Measurements from ENCODE around the gene EEF1AKMT3. TPM values are rescaled to one million over a fixed set of nuclear protein-coding genes. Genes with fewer than 3 reads are reported as not detected.
A peak's percentile ranks its signal among the peaks of the same experiment; 100 is the strongest.

Gene EEF1AKMT3
- total and polyA plus RNA-seq, 9 of the 15 experiments (the other 6 are each of a cell fraction or from before 2014, with no cell fraction given): 4.1 to 17.2 (median 7.9) TPM

GRCh38 chr12:57756406-57757341 is 15.7 kb upstream of the EEF1AKMT3 start (continued):
- TF ChIP-seq, protein P1, sequence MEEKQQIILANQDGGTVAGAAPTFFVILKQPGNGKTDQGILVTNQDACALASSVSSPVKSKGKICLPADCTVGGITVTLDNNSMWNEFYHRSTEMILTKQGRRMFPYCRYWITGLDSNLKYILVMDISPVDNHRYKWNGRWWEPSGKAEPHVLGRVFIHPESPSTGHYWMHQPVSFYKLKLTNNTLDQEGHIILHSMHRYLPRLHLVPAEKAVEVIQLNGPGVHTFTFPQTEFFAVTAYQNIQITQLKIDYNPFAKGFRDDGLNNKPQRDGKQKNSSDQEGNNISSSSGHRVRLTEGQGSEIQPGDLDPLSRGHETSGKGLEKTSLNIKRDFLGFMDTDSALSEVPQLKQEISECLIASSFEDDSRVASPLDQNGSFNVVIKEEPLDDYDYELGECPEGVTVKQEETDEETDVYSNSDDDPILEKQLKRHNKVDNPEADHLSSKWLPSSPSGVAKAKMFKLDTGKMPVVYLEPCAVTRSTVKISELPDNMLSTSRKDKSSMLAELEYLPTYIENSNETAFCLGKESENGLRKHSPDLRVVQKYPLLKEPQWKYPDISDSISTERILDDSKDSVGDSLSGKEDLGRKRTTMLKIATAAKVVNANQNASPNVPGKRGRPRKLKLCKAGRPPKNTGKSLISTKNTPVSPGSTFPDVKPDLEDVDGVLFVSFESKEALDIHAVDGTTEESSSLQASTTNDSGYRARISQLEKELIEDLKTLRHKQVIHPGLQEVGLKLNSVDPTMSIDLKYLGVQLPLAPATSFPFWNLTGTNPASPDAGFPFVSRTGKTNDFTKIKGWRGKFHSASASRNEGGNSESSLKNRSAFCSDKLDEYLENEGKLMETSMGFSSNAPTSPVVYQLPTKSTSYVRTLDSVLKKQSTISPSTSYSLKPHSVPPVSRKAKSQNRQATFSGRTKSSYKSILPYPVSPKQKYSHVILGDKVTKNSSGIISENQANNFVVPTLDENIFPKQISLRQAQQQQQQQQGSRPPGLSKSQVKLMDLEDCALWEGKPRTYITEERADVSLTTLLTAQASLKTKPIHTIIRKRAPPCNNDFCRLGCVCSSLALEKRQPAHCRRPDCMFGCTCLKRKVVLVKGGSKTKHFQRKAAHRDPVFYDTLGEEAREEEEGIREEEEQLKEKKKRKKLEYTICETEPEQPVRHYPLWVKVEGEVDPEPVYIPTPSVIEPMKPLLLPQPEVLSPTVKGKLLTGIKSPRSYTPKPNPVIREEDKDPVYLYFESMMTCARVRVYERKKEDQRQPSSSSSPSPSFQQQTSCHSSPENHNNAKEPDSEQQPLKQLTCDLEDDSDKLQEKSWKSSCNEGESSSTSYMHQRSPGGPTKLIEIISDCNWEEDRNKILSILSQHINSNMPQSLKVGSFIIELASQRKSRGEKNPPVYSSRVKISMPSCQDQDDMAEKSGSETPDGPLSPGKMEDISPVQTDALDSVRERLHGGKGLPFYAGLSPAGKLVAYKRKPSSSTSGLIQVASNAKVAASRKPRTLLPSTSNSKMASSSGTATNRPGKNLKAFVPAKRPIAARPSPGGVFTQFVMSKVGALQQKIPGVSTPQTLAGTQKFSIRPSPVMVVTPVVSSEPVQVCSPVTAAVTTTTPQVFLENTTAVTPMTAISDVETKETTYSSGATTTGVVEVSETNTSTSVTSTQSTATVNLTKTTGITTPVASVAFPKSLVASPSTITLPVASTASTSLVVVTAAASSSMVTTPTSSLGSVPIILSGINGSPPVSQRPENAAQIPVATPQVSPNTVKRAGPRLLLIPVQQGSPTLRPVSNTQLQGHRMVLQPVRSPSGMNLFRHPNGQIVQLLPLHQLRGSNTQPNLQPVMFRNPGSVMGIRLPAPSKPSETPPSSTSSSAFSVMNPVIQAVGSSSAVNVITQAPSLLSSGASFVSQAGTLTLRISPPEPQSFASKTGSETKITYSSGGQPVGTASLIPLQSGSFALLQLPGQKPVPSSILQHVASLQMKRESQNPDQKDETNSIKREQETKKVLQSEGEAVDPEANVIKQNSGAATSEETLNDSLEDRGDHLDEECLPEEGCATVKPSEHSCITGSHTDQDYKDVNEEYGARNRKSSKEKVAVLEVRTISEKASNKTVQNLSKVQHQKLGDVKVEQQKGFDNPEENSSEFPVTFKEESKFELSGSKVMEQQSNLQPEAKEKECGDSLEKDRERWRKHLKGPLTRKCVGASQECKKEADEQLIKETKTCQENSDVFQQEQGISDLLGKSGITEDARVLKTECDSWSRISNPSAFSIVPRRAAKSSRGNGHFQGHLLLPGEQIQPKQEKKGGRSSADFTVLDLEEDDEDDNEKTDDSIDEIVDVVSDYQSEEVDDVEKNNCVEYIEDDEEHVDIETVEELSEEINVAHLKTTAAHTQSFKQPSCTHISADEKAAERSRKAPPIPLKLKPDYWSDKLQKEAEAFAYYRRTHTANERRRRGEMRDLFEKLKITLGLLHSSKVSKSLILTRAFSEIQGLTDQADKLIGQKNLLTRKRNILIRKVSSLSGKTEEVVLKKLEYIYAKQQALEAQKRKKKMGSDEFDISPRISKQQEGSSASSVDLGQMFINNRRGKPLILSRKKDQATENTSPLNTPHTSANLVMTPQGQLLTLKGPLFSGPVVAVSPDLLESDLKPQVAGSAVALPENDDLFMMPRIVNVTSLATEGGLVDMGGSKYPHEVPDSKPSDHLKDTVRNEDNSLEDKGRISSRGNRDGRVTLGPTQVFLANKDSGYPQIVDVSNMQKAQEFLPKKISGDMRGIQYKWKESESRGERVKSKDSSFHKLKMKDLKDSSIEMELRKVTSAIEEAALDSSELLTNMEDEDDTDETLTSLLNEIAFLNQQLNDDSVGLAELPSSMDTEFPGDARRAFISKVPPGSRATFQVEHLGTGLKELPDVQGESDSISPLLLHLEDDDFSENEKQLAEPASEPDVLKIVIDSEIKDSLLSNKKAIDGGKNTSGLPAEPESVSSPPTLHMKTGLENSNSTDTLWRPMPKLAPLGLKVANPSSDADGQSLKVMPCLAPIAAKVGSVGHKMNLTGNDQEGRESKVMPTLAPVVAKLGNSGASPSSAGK (IDR thresholded peaks at IDR 0.05): no peak
- TF ChIP-seq NFIC (IDR thresholded peaks at IDR 0.05): no peak
- no peak; the same call in 1 of the 2 replicates for TF ChIP-seq CREB1 (IDR thresholded peaks at IDR 0.05)
- TF ChIP-seq CREB1 (CRISPR knock-in tag; IDR thresholded peaks at IDR 0.05): peak; percentile 53
- no peak for TF ChIP-seq CC2D1A (IDR thresholded peaks at IDR 0.05)
- TF ChIP-seq SETDB1 (IDR thresholded peaks at IDR 0.05; ENCODE audit: low read length): no peak
- TF ChIP-seq STAT5A (IDR thresholded peaks at IDR 0.05; ENCODE audit: borderline replicate concordance, low read length): no peak
- no peak for TF ChIP-seq ARID3B (CRISPR knock-in tag; IDR thresholded peaks at IDR 0.05; ENCODE audit: borderline replicate concordance)
- TF ChIP-seq ZFP30 (CRISPR knock-in tag; IDR thresholded peaks at IDR 0.05; ENCODE audit: borderline replicate concordance): no peak
- TF ChIP-seq ZNF197 (CRISPR knock-in tag; IDR thresholded peaks at IDR 0.05; ENCODE audit: low read depth): no peak
- TF ChIP-seq RFX1 (IDR thresholded peaks at IDR 0.05): no peak

Data from K562 (cell line).